Measurements from ENCODE around the gene PTK6.
"Not testable (repeated sequence)": the region's sequence is repeated elsewhere in the genome, so short reads cannot be mapped to it uniquely, and the experiment has no call there.

Gene PTK6

DNA sequence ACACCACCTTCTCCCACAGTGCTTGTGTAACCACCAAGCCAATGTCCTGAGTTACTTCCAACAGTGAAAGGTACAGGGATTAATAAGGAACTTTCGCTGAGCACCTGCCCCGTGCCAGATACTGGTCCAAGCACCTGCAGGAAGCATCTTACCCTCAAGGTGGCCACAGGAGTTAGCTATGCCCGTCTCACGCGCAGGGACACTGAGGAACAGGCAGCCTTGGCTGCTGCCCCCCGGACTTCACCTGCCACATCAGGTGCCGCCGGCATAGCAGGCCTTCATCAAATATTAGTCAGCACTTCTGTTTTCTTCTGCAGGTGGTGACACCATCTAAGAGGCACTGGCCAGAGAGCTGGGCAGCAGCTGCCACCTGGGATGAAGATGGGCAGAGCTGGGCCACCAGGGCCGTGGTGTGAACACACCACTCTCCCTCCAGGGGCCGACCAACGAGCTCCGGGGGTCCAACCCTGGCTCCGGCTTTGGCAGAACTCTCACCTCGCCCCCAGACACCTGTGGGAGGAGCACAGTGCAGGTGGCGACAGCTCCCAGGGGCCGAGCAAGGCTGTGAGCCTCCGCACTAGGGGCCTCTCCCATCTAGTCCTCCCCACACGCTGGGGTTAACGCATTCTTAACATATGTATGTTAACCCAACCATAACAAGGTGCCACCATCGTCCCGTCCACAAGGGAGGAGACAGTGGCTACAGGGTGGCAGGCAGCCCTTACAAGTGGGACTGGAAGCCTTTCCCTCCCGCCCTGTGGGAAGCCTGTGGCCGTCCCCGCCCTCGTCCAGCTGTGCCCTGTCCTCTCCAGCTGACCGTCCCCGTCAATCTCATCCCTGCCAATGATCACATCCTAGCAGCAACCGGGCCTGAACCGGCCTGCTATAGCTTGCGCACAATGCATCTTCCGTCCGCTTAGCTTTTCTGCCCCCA is 19.5 kb downstream of the PTK6 start:
- Histone ChIP-seq H3K9me3 (no peaks in the 10 kb centered on the region), H3K27me3 (peaks cover 0 to 8% of the 10 kb centered on the region in 2 donors), H3K4me3 (no peak overlapping the region), H3K27ac (no peak overlapping the region), H3K36me3 (peaks cover 0 to 10% (median 0%) of the 10 kb centered on the region in 3 donors), H3K4me1 (peaks cover 0 to 27% (median 21%) of the 10 kb centered on the region in 4 donors)
- no peak for DNase-seq
- intact Hi-C loops (cut with DNase I; ENCODE audit: low total_unique reads) = no loop called here
- TF ChIP-seq, protein P1, sequence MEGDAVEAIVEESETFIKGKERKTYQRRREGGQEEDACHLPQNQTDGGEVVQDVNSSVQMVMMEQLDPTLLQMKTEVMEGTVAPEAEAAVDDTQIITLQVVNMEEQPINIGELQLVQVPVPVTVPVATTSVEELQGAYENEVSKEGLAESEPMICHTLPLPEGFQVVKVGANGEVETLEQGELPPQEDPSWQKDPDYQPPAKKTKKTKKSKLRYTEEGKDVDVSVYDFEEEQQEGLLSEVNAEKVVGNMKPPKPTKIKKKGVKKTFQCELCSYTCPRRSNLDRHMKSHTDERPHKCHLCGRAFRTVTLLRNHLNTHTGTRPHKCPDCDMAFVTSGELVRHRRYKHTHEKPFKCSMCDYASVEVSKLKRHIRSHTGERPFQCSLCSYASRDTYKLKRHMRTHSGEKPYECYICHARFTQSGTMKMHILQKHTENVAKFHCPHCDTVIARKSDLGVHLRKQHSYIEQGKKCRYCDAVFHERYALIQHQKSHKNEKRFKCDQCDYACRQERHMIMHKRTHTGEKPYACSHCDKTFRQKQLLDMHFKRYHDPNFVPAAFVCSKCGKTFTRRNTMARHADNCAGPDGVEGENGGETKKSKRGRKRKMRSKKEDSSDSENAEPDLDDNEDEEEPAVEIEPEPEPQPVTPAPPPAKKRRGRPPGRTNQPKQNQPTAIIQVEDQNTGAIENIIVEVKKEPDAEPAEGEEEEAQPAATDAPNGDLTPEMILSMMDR (IDR thresholded peaks at IDR 0.05) = no peak

DNA sequence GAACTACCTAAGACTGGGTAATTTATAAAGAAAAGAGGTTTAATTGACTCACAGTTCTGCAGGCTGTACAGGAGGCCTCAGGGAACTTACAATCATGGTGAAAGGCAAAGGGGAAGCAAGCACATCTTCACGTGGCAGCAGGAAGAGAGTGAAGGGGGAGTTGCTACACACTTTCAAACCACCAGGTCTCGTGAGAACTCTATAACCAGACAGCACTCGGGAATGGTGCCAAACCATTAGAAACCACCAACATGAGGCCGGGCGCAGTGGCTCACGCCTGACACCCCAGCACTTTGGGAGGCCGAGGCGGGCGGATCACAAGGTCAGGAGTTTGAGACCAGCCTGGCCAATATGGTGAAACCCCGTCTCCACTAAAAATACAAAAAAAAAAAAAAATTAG is 22.7 kb downstream of the PTK6 start:
- H3K4me1 ChIP-seq; DNase-seq; intact Hi-C loops (cut with DNase I; ENCODE audit: low total_unique reads); H3K36me3 ChIP-seq; H3K4me3 ChIP-seq; H3K9me3 ChIP-seq; H3K27ac ChIP-seq: not testable (repeated sequence)
- peaks cover 0 to 32% of the 10 kb centered on the region in 2 donors for H3K27me3 ChIP-seq

DNA sequence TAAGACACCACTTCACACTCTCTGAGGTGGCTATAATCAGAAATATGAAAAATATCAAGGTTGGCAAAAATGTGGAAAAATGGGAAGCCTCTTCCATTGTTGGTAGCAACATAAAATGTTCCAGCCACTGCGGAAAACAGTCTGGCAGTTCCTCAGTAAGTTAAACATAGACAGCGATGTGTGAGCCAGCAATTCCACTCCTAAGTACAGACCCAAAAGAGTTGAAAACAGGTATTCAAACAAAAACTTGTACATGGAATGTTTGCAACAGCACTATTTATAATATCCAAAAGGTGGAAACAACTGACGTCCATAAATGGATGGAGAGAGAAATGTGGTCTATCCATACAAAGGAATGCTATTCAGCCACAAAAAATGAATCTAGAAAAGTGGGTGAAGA is 24.0 kb downstream of the PTK6 start:
- Histone ChIP-seq H3K36me3 (no peaks in the 10 kb centered on the region), H3K4me3 (no peak overlapping the region), H3K27ac (no peak overlapping the region), H3K9me3 (no peaks in the 10 kb centered on the region), H3K27me3 (peaks cover 0 to 40% of the 10 kb centered on the region in 2 donors), H3K4me1 (no peaks in the 10 kb centered on the region)
- intact Hi-C loops (cut with DNase I; ENCODE audit: low total_unique reads) = no loop called here
- TF ChIP-seq, protein P1 (IDR thresholded peaks at IDR 0.05) = no peak
- no peak for DNase-seq

DNA sequence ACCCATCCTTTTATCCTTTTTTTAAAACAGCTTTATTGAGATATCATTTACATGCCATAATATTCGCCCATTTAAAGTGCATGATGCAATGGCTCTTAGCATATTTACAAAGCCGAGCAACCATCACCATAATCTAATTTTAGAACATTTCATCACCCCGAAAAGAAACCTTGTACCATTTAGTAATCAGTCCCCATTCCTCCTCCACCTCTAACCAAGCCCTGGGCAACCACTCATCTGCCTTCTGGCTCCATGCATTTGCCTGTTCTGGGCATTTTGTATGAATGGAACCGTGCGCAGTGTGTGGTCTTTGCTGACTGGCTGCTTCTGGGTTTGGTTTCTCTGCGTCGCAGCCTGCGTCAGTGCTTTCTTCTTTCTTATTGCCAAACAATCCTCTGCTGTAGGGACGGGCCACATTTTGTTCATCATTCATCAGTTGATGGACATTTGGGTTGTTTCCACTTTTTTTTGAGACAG is 28.1 kb downstream of the PTK6 start:
- DNase-seq = no peak
- Histone ChIP-seq H3K4me1 (no peaks in the 10 kb centered on the region), H3K4me3 (no peak overlapping the region), H3K9me3 (peaks cover 0 to 18% (median 17%) of the 10 kb centered on the region in 3 donors), H3K36me3 (no peaks in the 10 kb centered on the region), H3K27me3 (peaks cover 0 to 49% of the 10 kb centered on the region in 2 donors), H3K27ac (no peak overlapping the region)
- TF ChIP-seq, protein P1 (IDR thresholded peaks at IDR 0.05) = no peak
- intact Hi-C loops (cut with DNase I; ENCODE audit: low total_unique reads) = no loop called here

DNA sequence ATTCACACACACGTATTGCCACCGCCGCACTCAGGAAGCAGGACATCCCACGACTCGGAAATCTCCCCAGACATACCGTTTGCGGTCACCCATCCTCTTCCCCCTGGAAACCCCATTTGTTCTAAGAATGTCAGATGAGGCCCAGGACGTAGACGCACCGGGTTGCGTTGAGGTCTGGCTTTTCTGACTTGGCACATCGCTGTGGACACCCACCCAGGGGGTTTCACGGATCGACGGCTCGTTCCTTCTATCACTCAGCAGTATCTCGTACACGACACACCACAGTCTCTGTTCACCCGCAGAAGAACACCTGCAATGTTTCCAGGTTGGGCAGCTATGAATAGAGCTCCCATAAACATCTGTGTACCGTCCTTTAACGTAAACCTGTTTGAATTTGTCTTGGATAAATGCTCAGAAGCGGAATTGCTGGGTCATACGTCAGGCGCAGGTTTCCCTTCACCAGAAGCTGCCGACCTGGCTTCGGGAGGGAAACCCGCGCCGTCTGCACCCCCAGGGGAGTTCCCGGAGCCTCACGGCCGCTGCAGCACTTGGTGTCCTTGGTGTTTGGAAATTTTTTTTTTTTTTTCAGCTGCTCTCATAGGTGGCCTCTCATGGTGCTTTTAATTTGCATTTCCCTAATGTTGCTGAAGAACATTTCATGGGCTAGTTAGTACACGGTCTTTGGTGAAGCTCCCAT is 29.0 kb downstream of the PTK6 start:
- peaks cover 0 to 53% of the 10 kb centered on the region in 2 donors for H3K27me3 ChIP-seq
- H3K27ac ChIP-seq = no peak overlapping the region
- no peaks in the 10 kb centered on the region for H3K4me1 ChIP-seq
- peaks cover 0 to 18% (median 17%) of the 10 kb centered on the region in 3 donors for H3K9me3 ChIP-seq
- H3K4me3 ChIP-seq = no peak overlapping the region
- intact Hi-C loops (cut with DNase I; ENCODE audit: low total_unique reads) = no loop called here
- no peak for DNase-seq
- no peaks in the 10 kb centered on the region for H3K36me3 ChIP-seq
- TF ChIP-seq, protein P1 (IDR thresholded peaks at IDR 0.05) = no peak

Data from tibial artery (tissue), 4 donors.